ENCODE measurements around the gene CCDC18. TPM values are rescaled to one million over a fixed set of nuclear protein-coding genes. Genes with fewer than 3 reads are reported as not detected.

Gene CCDC18
- polyA plus RNA-seq, 1 experiment, result 4.3 TPM

- CTCF ChIA-PET, result no interaction called here
Observed at GRCh38 chr1:93179886-93180722, 420 bp upstream of the CCDC18 start, which contains the start of gene TMED5. TMED5 (minus strand) TSS chr1:93180413; CDS start chr1:93180242, 171 bp downstream.

GRCh38 chr1:93186667-93187066 lies 6.1 kb downstream of the CCDC18 start:
- ChIA-PET CTCF (no interaction called here), POLR2A (no interaction called here)
- DNase-seq (ENCODE audit: low read depth, low spot score), result no peak

More at GRCh38 chr1:93179886-93180722, 420 bp upstream of the CCDC18 start, which contains the start of gene TMED5:
- peak within 1 kb of the TSS; percentile 100 for H3K27ac ChIP-seq (ENCODE audit: low read depth, low read length)
- DNase-seq (ENCODE audit: low read depth, low spot score), result peak; percentile 96
- no peaks in the 10 kb centered on the region; the same call in 1 of the 2 replicates for H3K9me3 ChIP-seq (ENCODE audit: control insufficient read depth, insufficient read depth, low read length)
- no peaks in the 10 kb centered on the region for H3K27me3 ChIP-seq (ENCODE audit: control insufficient read depth, insufficient read depth, low read length)
- TF ChIP-seq CTCF (IDR thresholded peaks at IDR 0.05; ENCODE audit: low read depth, low read length), result peak; percentile 35
- peak within 1 kb of the TSS; percentile 98 for H3K4me3 ChIP-seq (ENCODE audit: low read depth, low read length)
- POLR2A ChIA-PET, result interaction anchor here (0.8 kb wide), 1 partner anchor 62 kb away, joined by 3 read pairs; no protein-coding TSS in a partner anchor

GRCh38 chr1:93190432-93190831 lies 9.9 kb downstream of the CCDC18 start:
- CTCF ChIA-PET, result no interaction called here
- H3K9me3 ChIP-seq (ENCODE audit: control insufficient read depth, insufficient read depth, low read length), result no peaks in the 10 kb centered on the region

More at GRCh38 chr1:93186667-93187066, 6.1 kb downstream of the CCDC18 start:
- no peaks in the 10 kb centered on the region for H3K9me3 ChIP-seq (ENCODE audit: control insufficient read depth, insufficient read depth, low read length)
- no peaks in the 10 kb centered on the region for H3K27me3 ChIP-seq (ENCODE audit: control insufficient read depth, insufficient read depth, low read length)
- TF ChIP-seq CTCF (IDR thresholded peaks at IDR 0.05; ENCODE audit: low read depth, low read length), result no peak
- H3K4me3 ChIP-seq (ENCODE audit: low read depth, low read length), result no peak overlapping the region
- no peak overlapping the region for H3K27ac ChIP-seq (ENCODE audit: low read depth, low read length)

GRCh38 chr1:93194231-93194990 lies 13.9 kb downstream of the CCDC18 start:
- POLR2A ChIA-PET, result no interaction called here

More at GRCh38 chr1:93190432-93190831, 9.9 kb downstream of the CCDC18 start:
- no peak for TF ChIP-seq CTCF (IDR thresholded peaks at IDR 0.05; ENCODE audit: low read depth, low read length)
- H3K27ac ChIP-seq (ENCODE audit: low read depth, low read length), result no peak overlapping the region
- POLR2A ChIA-PET, result no interaction called here
- no peak for DNase-seq (ENCODE audit: low read depth, low spot score)
- no peak overlapping the region for H3K4me3 ChIP-seq (ENCODE audit: low read depth, low read length)
- no peaks in the 10 kb centered on the region for H3K27me3 ChIP-seq (ENCODE audit: control insufficient read depth, insufficient read depth, low read length)

More at GRCh38 chr1:93194231-93194990, 13.9 kb downstream of the CCDC18 start:
- Histone ChIP-seq H3K9me3 (ENCODE audit: control insufficient read depth, insufficient read depth, low read length) (no peaks in the 10 kb centered on the region), H3K4me3 (ENCODE audit: low read depth, low read length) (no peak overlapping the region), H3K27ac (ENCODE audit: low read depth, low read length) (no peak overlapping the region), H3K27me3 (ENCODE audit: control insufficient read depth, insufficient read depth, low read length) (no peaks in the 10 kb centered on the region)
- no peak for DNase-seq (ENCODE audit: low read depth, low spot score)
- TF ChIP-seq CTCF (IDR thresholded peaks at IDR 0.05; ENCODE audit: low read depth, low read length), result no peak
- CTCF ChIA-PET, result no interaction called here

Measured in AG04450 (cell line).